ENCODE results near the gene CAMKK2.

The CAMKK2 gene

GRCh38 chr12:121191151-121191550 lies 105.4 kb downstream of the CAMKK2 start:
- no peak for DNase-seq (ENCODE audit: low spot score)

GRCh38 chr12:121190523-121191031 lies 105.9 kb downstream of the CAMKK2 start:
- DNase-seq (ENCODE audit: low spot score) = no peak

DNA sequence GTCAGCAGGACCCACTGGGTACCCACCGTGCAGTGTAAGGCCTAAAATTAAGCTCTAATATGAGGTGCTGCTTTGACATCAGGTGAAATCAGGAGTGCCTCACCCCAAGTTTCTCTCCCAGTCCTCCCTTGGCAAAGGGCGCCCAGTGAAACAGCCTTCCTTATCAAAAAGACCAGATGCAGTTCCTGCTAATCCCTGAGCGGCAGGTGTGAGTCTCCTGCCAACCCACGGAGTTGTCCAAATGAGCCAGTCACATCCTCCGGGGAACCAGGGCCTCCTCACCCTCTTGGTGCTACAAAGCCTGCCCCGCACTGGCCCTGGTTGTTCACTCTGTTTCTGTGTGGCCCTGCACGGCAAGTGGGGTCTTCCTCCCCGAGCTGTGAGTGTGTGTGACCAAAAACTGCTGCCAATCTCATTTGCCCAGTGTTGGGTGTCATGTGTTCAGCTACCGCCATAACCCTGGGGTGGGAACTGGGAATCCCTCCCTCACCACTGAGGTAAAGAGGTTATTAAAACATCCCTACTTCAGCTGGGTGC lies 106.8 kb downstream of the CAMKK2 start:
- peak; percentile 43 for DNase-seq (ENCODE audit: low spot score)

DNA sequence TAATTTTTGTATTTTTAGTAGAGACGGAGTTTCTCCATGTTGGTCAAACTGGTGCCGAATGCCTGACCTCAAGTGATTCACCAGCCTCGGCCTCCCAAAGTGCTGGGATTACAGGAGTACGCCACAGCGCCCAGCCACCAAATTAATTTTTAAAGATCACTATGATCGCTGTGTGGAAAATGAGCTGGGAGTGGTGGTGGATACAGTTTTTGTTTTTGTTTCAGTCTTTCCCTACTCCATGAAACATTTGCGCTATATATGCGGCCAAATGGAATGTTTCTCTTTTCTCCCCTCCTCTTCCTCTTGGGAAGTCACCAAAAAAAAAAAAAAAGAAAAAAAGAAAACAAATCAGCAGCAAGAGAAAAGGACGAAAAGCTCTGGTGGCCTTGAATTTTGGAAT lies 107.4 kb downstream of the CAMKK2 start:
- DNase-seq (ENCODE audit: low spot score) = no peak

DNA sequence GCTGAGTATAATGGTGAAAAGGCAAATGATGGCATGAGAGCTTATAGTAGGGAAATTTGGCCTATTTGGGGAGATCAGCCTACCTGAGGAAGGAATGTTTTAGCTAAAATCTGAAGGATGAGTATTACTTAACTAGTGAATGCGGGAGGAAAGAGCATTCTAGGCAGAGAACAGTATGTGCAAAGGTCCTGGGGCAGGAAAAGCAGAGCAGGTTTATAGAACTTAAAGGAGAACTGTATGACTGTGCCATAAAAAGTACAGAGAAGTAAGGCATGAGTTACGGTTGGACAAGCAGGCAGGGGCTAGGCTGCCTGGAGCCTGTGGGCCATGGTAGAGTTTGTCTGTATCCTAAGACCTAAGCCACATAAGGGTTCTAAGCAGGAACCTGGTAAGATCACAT lies 108.3 kb downstream of the CAMKK2 start:
- DNase-seq (ENCODE audit: low spot score) = no peak
